SU-DHL-6 (cell line): ENCODE results near the gene HOMER2.
"Not testable (repeated sequence)": the region's sequence is repeated elsewhere in the genome, so short reads cannot be mapped to it uniquely, and the experiment has no call there.

Experiments
- H2AFZ ChIP-seq: fragments of 200-600 bp; sonication (generic); 2 replicates; pipeline ENCODE4 v1.6.1; 2014; ENCODE audit warnings: low read depth, mild to moderate bottlenecking, moderate library complexity, mixed read lengths, antibody characterized with exemption, low read length; ENCODE audit not compliant: severe bottlenecking
- H3F3A ChIP-seq: fragments of 200-600 bp; shearing (Covaris generic); 2 replicates; pipeline ENCODE4 v1.6.0; 2016; ENCODE audit warnings: antibody characterized with exemption, mild to moderate bottlenecking; ENCODE audit not compliant: insufficient read depth
- H3K27ac ChIP-seq: fragments of 200-600 bp; sonication (generic); 2 replicates; pipeline ENCODE4 v1.5.1; 2016; ENCODE audit warnings: low read depth, mild to moderate bottlenecking, low read length, moderate library complexity, mixed read lengths
- H3K27me3 ChIP-seq: fragments of 200-600 bp; sonication (generic), shearing (Covaris generic); 2 replicates; pipeline ENCODE4 v1.6.0; 2014; ENCODE audit warnings: mild to moderate bottlenecking, low read length
- H3K36me3 ChIP-seq: fragments of 200-600 bp; sonication (generic); 2 replicates; pipeline ENCODE4 v1.6.1; 2014; ENCODE audit warnings: mild to moderate bottlenecking, low read length, mixed read lengths
- H3K4me2 ChIP-seq: fragments of 300-600, 200-600 bp; shearing (Covaris generic), sonication (generic); 2 replicates; pipeline ENCODE4 v1.6.0; 2014; ENCODE audit warnings: low read length, low read depth, mild to moderate bottlenecking; ENCODE audit not compliant: poor library complexity, severe bottlenecking
- H3K4me3 ChIP-seq: fragments of 200-600 bp; sonication (generic); 2 replicates; pipeline ENCODE4 v1.5.1; 2014; ENCODE audit warnings: antibody characterized with exemption, low read length, mild to moderate bottlenecking, mixed read lengths; ENCODE audit not compliant: insufficient read depth, poor library complexity, severe bottlenecking
- H3K79me2 ChIP-seq: fragments of 200-600 bp; sonication (generic); 2 replicates; pipeline ENCODE4 v1.6.1; 2014; ENCODE audit warnings: mild to moderate bottlenecking, low read length, moderate library complexity; ENCODE audit not compliant: insufficient read depth
- H3K9ac ChIP-seq: fragments of 200-600 bp; sonication (generic); 2 replicates; pipeline ENCODE4 v1.7.0; 2014; ENCODE audit warnings: mild to moderate bottlenecking, low read length
- H3K9me2 ChIP-seq: fragments of 200-600 bp; sonication (generic); replicated peaks from 2 replicates; pipeline ENCODE4 v1.6.1; 2014; ENCODE audit warnings: low read length; ENCODE audit not compliant: insufficient read depth
- H3K9me3 ChIP-seq: fragments of 200-600 bp; sonication (generic); 2 replicates; pipeline ENCODE4 v1.6.1; 2014; ENCODE audit warnings: low read length, mixed read lengths; ENCODE audit not compliant: insufficient read depth
- H4K20me1 ChIP-seq: fragments of 200-600 bp; sonication (generic); 2 replicates; pipeline ENCODE4 v1.6.1; 2014; ENCODE audit warnings: low read depth, mild to moderate bottlenecking, antibody characterized with exemption, low read length, moderate library complexity, mixed read lengths
- EZH2phosphoT487 ChIP-seq: fragments of 200-600 bp; sonication (generic), shearing (Covaris generic); conservative IDR thresholded peaks from 2 replicates; pipeline ENCODE4 v1.6.1; 2018; ENCODE audit warnings: mild to moderate bottlenecking, antibody characterized with exemption, low read length, moderate library complexity, mixed read lengths
- TF ChIP-seq, protein P1 (sequence below): fragments of 200-600 bp; sonication (generic); IDR thresholded peaks from one replicate; pipeline ENCODE4 v1.5.1; 2017; ENCODE audit warnings: antibody characterized with exemption, mild to moderate bottlenecking, low read length, moderate library complexity; ENCODE audit not compliant: insufficient read depth, poor library complexity, severe bottlenecking

HOMER2 gene

DNA sequence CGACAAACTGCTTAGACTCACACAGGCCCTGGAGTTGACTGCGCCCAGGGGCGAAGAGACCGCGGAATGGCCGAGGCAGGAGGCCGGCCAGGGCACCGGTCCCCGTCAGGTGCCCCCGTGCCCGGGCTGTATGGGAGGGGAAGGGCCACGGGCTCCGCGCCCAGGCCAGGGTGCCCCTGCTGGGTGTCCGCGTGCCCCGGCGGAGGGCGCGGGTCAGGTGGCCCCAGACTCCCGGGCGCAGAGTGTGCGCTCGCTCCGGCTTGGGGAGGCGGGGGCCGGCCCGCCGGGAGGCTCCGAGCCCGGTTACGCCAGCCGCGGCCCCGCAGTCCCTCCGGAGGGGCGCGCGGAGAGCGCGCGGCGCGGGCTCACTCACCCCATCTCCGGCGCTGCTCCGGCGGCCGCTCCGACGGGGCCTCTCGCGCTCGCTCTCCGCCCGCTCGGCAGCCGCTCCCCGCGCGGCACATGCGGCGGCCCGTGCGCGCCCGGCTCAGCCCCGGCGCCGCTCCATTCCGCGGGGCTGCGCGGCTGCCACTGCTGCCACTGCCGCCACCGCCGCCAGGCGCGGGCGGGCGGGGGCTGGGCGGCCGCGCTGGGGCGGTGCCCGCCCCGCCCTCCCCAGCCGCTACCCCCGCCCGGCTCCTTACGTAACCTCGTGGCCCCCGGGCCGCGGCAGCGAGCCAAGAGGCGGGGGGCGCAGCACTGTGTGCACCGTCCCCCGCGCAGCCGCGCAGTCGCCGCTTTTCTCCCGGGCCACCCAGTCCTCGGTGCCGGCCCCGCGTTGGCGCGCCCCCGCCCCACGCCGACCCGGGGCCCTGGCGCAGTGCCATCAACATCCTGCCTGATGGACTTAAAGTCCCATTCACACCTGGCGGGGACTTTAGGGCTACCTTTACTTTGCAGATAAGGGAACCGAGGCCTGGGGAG is at the start of gene HOMER2:
Gene HOMER2 (minus strand): TSS at position 563 of the 924 bp plus-strand sequence. CDS start 185 bp downstream, at position 378.
- no peak within 1 kb of the TSS for H3K9ac ChIP-seq
- no peaks in the 10 kb centered on the region for H3K79me2 ChIP-seq
- no peaks in the 10 kb centered on the region for H3K27me3 ChIP-seq
- peak within 1 kb of the TSS; percentile 45 for H3K4me3 ChIP-seq
- H3K9me2 ChIP-seq: no peaks in the 10 kb centered on the region
- no peaks in the 10 kb centered on the region for H3F3A ChIP-seq
- H3K27ac ChIP-seq: no peak within 1 kb of the TSS
- no peaks in the 10 kb centered on the region for H3K36me3 ChIP-seq
- H4K20me1 ChIP-seq: no peaks in the 10 kb centered on the region
- TF ChIP-seq, protein P1, sequence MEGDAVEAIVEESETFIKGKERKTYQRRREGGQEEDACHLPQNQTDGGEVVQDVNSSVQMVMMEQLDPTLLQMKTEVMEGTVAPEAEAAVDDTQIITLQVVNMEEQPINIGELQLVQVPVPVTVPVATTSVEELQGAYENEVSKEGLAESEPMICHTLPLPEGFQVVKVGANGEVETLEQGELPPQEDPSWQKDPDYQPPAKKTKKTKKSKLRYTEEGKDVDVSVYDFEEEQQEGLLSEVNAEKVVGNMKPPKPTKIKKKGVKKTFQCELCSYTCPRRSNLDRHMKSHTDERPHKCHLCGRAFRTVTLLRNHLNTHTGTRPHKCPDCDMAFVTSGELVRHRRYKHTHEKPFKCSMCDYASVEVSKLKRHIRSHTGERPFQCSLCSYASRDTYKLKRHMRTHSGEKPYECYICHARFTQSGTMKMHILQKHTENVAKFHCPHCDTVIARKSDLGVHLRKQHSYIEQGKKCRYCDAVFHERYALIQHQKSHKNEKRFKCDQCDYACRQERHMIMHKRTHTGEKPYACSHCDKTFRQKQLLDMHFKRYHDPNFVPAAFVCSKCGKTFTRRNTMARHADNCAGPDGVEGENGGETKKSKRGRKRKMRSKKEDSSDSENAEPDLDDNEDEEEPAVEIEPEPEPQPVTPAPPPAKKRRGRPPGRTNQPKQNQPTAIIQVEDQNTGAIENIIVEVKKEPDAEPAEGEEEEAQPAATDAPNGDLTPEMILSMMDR: no peak
- no peak for TF ChIP-seq EZH2phosphoT487
- no peak within 1 kb of the TSS for H2AFZ ChIP-seq
- H3K4me2 ChIP-seq: peak within 1 kb of the TSS; percentile 43
- H3K9me3 ChIP-seq: no peaks in the 10 kb centered on the region

DNA sequence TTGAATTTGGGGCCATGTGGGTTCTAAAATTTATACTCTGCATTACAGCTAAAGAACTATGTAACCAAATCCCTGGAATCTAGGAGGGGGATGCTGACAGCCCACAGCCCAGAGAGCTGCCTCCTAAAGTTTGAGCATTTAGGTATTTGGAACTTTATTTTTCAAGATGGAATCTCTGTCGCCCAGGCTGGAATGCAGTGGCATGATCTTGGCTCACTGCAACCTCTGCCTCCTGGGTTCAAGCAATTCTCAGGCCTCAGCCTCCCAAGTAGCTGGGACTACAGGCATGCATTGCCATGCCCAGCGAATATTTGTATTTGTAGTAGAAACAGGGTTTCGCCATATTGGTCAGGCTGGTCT is 48.1 kb upstream of the HOMER2 start:
- H3F3A ChIP-seq, H2AFZ ChIP-seq, H3K27me3 ChIP-seq, H3K4me3 ChIP-seq, H3K36me3 ChIP-seq, H3K9ac ChIP-seq, H3K4me2 ChIP-seq, H3K27ac ChIP-seq, H3K79me2 ChIP-seq, H4K20me1 ChIP-seq, H3K9me3 ChIP-seq, H3K9me2 ChIP-seq: not testable (repeated sequence)

DNA sequence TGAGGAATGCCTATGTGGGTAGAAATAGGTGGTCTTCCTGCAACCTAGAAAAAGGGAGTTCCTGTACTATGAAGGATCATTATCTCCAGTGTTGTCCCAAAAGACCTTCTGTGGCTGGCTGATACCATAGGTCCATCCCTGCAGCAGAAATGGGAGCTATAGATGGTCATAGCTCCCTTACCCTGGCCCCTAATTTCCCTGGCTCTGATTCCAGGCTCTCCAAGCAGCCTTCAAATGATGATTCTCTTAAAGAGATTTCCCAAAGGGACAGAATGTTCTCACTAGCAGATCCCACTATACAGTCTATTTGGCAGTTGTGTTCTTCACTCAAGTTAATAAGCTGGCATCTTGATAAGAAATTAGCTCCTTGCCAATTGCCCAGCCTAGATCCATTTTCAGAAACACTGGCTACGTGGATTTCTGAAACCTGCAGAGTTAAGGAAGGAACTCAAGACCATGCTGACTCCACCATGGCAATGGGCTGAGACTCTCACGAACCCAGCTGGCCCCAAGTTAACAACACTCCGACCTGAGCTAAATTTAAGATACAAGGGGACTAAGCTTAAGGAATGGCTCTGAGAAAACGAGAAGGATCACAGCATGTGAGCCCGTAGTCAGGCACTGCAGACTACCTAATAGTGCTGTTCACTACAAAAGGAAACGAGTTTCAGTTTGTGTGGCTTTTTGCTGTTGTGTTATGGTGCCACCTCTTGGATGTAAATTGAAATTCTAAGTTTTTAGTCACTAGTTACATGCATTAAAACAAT is 47.6 kb upstream of the HOMER2 start:
- Histone ChIP-seq H4K20me1 (no peaks in the 10 kb centered on the region), H2AFZ (peak overlapping the region; percentile 31), H3F3A (no peaks in the 10 kb centered on the region), H3K27me3 (no peaks in the 10 kb centered on the region), H3K79me2 (no peaks in the 10 kb centered on the region), H3K27ac (no peak overlapping the region), H3K9me2 (no peaks in the 10 kb centered on the region), H3K4me3 (no peak overlapping the region), H3K9me3 (no peaks in the 10 kb centered on the region), H3K36me3 (no peaks in the 10 kb centered on the region), H3K4me2 (peak overlapping the region; percentile 42), H3K9ac (peak overlapping the region; percentile 30; the same call in 1 of the 2 replicates)
- TF ChIP-seq, protein P1: peak; percentile 31
- TF ChIP-seq EZH2phosphoT487: no peak
